HG02981 (cell line): Measurements from ENCODE around the gene PTPN20.

Experiments
- ATAC-seq: cut with Tn5 transposase; IDR thresholded peaks from one replicate; pipeline ENCODE4 v1.9.1; 2021; ENCODE audit warnings: mild to moderate bottlenecking, moderate library complexity; ENCODE audit not compliant: unreplicated experiment

The PTPN20 gene

GRCh38 chr10:47031901-47032465 is 120.8 kb downstream of the PTPN20 start:
- ATAC-seq = no peak

- no peak for ATAC-seq
Observed at GRCh38 chr10:47033081-47033480, 121.9 kb downstream of the PTPN20 start.

DNA sequence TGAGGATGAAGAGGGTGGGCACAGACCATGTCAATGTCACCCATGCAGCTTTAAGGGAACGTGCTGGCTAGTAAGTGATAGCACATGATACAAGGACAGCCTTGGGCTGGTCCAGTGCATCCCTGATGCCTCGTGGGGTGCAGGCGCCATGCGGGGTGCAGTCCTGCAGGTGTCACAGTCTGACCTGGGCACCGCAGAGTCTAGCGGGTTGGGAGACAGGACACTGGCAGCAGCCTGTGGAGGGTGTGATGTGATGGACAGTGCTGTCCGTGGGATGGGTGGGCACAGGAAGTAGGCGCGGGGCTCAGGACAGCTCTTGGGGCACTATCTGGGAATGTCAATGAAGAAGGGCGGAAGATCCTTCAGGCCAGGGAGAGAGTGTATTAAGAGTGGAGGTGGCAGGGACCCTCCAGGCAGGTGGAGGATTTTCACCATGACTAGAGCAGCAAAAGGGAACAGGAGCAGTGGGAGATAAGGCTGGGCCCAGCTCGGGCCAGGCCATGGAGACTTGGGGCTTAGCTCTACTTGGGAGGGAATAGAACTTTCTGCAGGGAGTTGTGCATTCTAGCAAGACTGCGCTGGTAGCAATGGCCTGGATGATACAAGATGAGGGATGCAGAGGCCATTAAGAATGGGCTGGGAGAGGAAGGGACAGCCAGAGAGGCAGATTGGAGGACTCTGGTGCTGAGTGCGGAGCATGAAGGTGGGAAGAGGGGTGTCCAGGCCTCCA is 122.5 kb downstream of the PTPN20 start:
- ATAC-seq = no peak

GRCh38 chr10:47034441-47035051 is 123.3 kb downstream of the PTPN20 start:
- no peak for ATAC-seq

DNA sequence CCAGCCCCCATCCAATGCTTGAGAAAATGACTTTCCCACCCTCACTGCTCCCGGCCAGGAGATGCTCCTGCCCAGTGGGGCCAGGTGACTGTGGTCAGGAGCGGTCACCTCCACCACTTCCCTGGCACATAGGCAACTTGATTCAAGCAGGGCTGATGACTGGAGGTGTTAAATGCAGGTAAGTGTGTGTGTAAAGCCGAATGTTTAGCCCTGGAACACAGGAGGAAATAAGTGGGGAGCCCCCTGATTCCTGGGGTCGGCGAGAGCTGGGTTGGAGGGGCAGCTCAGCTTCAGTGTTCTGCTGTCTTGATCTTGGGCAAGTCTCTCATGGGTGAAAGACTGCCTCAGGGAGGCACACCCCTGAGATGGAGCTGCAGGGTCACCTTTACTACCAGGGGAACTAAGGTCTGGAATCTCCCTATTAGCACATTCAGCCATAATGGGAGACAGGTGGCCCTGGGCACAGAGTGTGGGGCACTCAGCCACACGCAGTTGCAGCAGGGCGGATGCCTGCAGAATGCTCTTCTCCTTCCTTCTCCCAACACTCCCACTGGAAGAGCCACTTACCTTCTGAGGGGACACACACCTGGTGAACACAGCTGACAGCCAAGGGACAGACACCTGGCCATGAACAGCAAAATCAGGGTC is 124.1 kb downstream of the PTPN20 start:
- no peak for ATAC-seq

DNA sequence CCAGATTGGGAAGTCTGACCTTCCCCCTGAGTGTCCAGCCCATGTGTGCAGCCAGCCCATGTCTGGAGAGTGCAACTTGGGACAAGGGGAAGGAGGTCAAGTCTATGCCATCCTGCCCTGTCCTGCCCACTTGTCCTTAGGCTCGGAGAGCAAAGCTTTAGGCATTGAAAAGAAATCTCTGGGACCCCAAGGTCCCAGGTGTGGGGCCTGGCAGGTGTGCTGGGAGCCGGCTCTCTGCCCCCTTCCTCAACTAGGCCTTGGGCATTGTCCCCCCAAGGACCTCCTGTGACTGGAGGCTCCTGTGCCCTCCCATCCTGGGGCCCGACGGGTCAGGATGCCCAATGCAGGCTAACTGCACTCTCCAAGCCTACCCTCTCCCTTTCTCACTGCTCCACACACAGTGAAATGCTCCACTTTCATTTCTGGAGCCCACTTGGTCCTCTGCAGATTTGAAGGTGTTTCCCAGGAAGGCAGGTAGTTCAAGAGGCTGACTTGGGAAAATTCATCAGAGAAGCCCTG is 124.7 kb downstream of the PTPN20 start:
- ATAC-seq = no peak

GRCh38 chr10:47036771-47037170 is 125.5 kb downstream of the PTPN20 start:
- ATAC-seq = no peak

DNA sequence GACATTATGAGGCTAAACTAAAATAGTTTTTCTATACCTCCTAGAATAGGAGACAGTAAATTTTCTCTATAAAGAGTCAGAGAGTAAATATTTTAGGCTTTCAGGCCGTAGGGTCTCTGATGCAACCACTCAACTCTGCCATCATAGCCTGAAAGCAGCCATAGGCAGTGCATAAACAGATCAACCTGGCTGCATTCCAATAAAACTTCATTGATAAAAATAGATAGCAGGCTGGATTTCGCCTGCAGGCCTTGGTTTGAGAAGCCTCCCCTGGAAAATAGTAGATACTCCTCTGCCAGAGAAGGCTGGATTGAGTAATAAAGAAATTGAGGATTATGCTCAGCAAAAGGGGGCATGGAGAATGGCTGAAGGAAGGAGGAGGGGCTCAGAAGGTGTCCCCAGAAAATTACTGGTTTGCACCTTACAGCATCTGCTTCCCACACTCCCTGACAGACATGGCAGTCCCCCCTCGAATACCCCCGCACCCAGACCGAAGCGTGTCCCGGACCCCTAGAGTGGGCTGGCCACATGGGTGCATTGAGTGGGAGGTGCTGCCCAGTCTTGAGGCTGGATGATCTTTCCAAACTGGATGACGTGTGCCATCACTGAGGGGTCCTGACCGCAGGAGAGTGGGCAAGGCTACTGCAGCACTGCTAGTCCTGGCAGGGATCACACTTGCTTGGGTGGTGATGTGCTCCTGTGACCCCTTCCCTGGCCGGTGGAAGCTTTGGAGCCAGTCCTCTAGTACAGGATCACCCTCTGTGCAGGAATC is 126.6 kb downstream of the PTPN20 start:
- ATAC-seq = no peak

- no peak for ATAC-seq
Observed at GRCh38 chr10:47038881-47039561, 127.8 kb downstream of the PTPN20 start.

GRCh38 chr10:47039562-47039913 is 128.3 kb downstream of the PTPN20 start:
- no peak for ATAC-seq

- ATAC-seq = no peak
Observed at GRCh38 chr10:47040041-47040491, 128.8 kb downstream of the PTPN20 start.

GRCh38 chr10:47040681-47041080 is 129.5 kb downstream of the PTPN20 start:
- no peak for ATAC-seq

GRCh38 chr10:47041396-47042198 is 130.4 kb downstream of the PTPN20 start:
- ATAC-seq = no peak

GRCh38 chr10:47042199-47042473 is 130.9 kb downstream of the PTPN20 start:
- no peak for ATAC-seq

- no peak for ATAC-seq
Observed at GRCh38 chr10:47042780-47043750, 131.8 kb downstream of the PTPN20 start.

- ATAC-seq = no peak
Observed at GRCh38 chr10:47043928-47044538, 132.8 kb downstream of the PTPN20 start.

DNA sequence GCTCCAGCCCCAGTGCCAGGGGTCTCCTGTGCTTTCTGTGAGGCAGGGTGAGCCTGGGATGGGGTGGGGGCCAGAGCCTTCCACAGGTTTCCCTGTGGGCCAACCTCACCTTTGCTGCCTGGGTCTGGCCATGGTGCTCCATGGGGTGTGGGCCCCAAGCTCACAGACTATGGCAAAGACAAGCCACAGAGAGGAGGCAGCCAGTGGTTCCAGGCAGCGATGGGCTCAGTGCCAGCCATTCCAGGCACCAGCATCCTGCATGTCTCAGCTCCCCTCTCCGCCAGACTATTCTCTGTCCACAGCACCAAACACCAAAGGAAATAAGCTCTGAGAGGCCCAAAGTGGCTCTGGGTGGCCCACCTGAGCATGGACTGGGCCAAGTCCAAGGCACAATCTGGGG is 133.5 kb downstream of the PTPN20 start:
- ATAC-seq = no peak

DNA sequence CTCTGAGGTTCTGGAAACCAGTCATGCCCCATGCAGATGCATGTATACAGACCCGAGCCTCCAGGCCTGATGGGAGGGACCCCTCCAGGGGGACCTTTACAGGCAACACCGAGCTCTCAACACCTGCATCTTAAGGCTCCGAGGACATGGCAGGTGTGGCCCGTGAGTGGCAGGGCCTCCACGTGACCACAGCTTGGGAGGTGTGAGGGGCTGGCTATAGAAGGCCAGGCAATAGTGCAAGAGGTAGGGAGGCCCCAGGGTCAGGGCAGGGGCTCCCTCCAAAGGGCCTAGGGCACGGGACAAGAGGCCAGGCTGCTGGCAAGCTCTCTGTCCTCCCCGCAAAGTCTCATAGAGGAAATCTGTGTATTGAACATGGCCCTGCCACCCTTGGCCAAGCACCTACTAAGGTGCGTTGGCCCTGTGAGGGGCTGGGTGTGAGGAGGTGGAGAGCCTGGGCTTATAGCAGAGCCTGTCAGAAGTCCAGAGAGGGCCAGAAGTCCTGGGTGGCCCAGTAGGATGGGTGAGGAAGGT is 134.2 kb downstream of the PTPN20 start:
- no peak for ATAC-seq
